HEK293T (cell line): ENCODE data around the gene ID3.

Experiments used
- ELF4 ChIP-seq: fragments of 450-650 bp; IDR thresholded peaks from 2 replicates; pipeline ENCODE4 v1.6.1; 2017; ENCODE audit warnings: antibody characterized with exemption
- NFRKB ChIP-seq: fragments of 450-650 bp; IDR thresholded peaks from 2 replicates; pipeline ENCODE4 v1.6.1; 2016; ENCODE audit warnings: mild to moderate bottlenecking, moderate library complexity
- SP1 ChIP-seq: fragments of 450-650 bp; IDR thresholded peaks from 2 replicates; pipeline ENCODE4 v1.6.1; 2017
- ZNF384 ChIP-seq: fragments of 450-650 bp; IDR thresholded peaks from 2 replicates; pipeline ENCODE4 v1.6.1; 2016

- TF ChIP-seq ELF4, result no peak
- no peak for TF ChIP-seq NFRKB
- no peak for TF ChIP-seq SP1
- no peak for TF ChIP-seq ZNF384
Observed at GRCh38 chr1:23590058-23590783, 30.9 kb upstream of the ID3 start.
